Adipocyte (in vitro differentiated cells): Measurements from ENCODE around the gene EPHA10.

Experiments used
- DNase-seq: peaks from one replicate; pipeline ENCODE4 v3.0.0-alpha.2; 2015; ENCODE audit warnings: low read depth
- H3K27me3 ChIP-seq: replicated peaks from 2 replicates; pipeline ENCODE4 v1.7.0; 2013; ENCODE audit warnings: mild to moderate bottlenecking, low read length, moderate library complexity; ENCODE audit not compliant: control insufficient read depth, insufficient read depth
- H3K36me3 ChIP-seq: 2 replicates; pipeline ENCODE4 v1.7.0; 2013; ENCODE audit warnings: low read length, mild to moderate bottlenecking, moderate library complexity; ENCODE audit not compliant: control insufficient read depth, insufficient read depth, severe bottlenecking
- H3K4me1 ChIP-seq: 2 replicates; pipeline ENCODE4 v1.7.0; 2013; ENCODE audit warnings: mild to moderate bottlenecking, low read length, moderate library complexity; ENCODE audit not compliant: control insufficient read depth, insufficient read depth
- H3K4me3 ChIP-seq: 2 replicates; pipeline ENCODE4 v1.7.0; 2013; ENCODE audit warnings: mild to moderate bottlenecking, low read length, moderate library complexity
- H3K9ac ChIP-seq: 2 replicates; pipeline ENCODE4 v1.7.0; 2013; ENCODE audit warnings: mild to moderate bottlenecking, low read length, moderate library complexity
- H3K9me3 ChIP-seq: 2 replicates; pipeline ENCODE4 v1.7.0; 2013; ENCODE audit warnings: mild to moderate bottlenecking, low read length, moderate library complexity; ENCODE audit not compliant: control insufficient read depth

The EPHA10 gene

GRCh38 chr1:37728416-37728815, 36.5 kb downstream of the EPHA10 start:
- DNase-seq: no peak
- H3K9ac ChIP-seq: no peak overlapping the region
- peaks cover 72% of the 10 kb centered on the region for H3K27me3 ChIP-seq
- no peaks in the 10 kb centered on the region for H3K9me3 ChIP-seq
- H3K4me1 ChIP-seq: no peaks in the 10 kb centered on the region
- H3K4me3 ChIP-seq: no peak overlapping the region
- H3K36me3 ChIP-seq: no peaks in the 10 kb centered on the region

GRCh38 chr1:37726751-37727585, 38.0 kb downstream of the EPHA10 start:
- H3K9me3 ChIP-seq: no peaks in the 10 kb centered on the region
- H3K27me3 ChIP-seq: peaks cover 65% of the 10 kb centered on the region
- no peaks in the 10 kb centered on the region for H3K4me1 ChIP-seq
- H3K36me3 ChIP-seq: no peaks in the 10 kb centered on the region
- no peak for DNase-seq
- no peak overlapping the region for H3K4me3 ChIP-seq
- no peak overlapping the region for H3K9ac ChIP-seq

- Histone ChIP-seq H3K36me3 (no peaks in the 10 kb centered on the region), H3K27me3 (peaks cover 58% of the 10 kb centered on the region), H3K4me3 (no peak overlapping the region), H3K9ac (no peak overlapping the region), H3K9me3 (no peaks in the 10 kb centered on the region), H3K4me1 (no peaks in the 10 kb centered on the region)
- DNase-seq: no peak
Observed at GRCh38 chr1:37725851-37726613, 38.9 kb downstream of the EPHA10 start.

GRCh38 chr1:37724575-37724974, 40.3 kb downstream of the EPHA10 start:
- no peak for DNase-seq
- Histone ChIP-seq H3K4me3 (no peak overlapping the region), H3K9ac (no peak overlapping the region), H3K36me3 (no peaks in the 10 kb centered on the region), H3K9me3 (no peaks in the 10 kb centered on the region), H3K4me1 (peaks cover 3% of the 10 kb centered on the region), H3K27me3 (peaks cover 49% of the 10 kb centered on the region)

GRCh38 chr1:37723390-37724078, 41.4 kb downstream of the EPHA10 start:
- DNase-seq: no peak
- H3K9me3 ChIP-seq: no peaks in the 10 kb centered on the region
- no peak overlapping the region for H3K4me3 ChIP-seq
- no peak overlapping the region for H3K9ac ChIP-seq
- H3K27me3 ChIP-seq: peaks cover 39% of the 10 kb centered on the region
- H3K36me3 ChIP-seq: no peaks in the 10 kb centered on the region
- H3K4me1 ChIP-seq: peaks cover 5% of the 10 kb centered on the region

- Histone ChIP-seq H3K4me3 (no peak overlapping the region), H3K27me3 (peaks cover 34% of the 10 kb centered on the region), H3K9me3 (no peaks in the 10 kb centered on the region), H3K36me3 (no peaks in the 10 kb centered on the region), H3K9ac (no peak overlapping the region), H3K4me1 (peaks cover 5% of the 10 kb centered on the region)
- DNase-seq: no peak
Observed at GRCh38 chr1:37723072-37723389, 41.9 kb downstream of the EPHA10 start.

GRCh38 chr1:37722181-37723071, 42.5 kb downstream of the EPHA10 start:
- no peak overlapping the region for H3K9ac ChIP-seq
- DNase-seq: no peak
- H3K36me3 ChIP-seq: no peaks in the 10 kb centered on the region
- H3K9me3 ChIP-seq: no peaks in the 10 kb centered on the region
- no peak overlapping the region for H3K4me3 ChIP-seq
- H3K27me3 ChIP-seq: peaks cover 29% of the 10 kb centered on the region
- H3K4me1 ChIP-seq: peaks cover 5% of the 10 kb centered on the region

GRCh38 chr1:37721565-37721964, 43.4 kb downstream of the EPHA10 start:
- DNase-seq: no peak
- H3K4me1 ChIP-seq: peaks cover 5% of the 10 kb centered on the region

GRCh38 chr1:37720231-37721130, 44.4 kb downstream of the EPHA10 start:
- H3K27me3 ChIP-seq: peaks cover 14% of the 10 kb centered on the region
- no peaks in the 10 kb centered on the region for H3K36me3 ChIP-seq
- no peak overlapping the region for H3K9ac ChIP-seq
- H3K9me3 ChIP-seq: no peaks in the 10 kb centered on the region
- H3K4me1 ChIP-seq: peaks cover 5% of the 10 kb centered on the region
- no peak for DNase-seq
- H3K4me3 ChIP-seq: no peak overlapping the region

More at GRCh38 chr1:37721565-37721964, 43.4 kb downstream of the EPHA10 start:
- Histone ChIP-seq H3K9me3 (no peaks in the 10 kb centered on the region), H3K36me3 (no peaks in the 10 kb centered on the region), H3K4me3 (no peak overlapping the region), H3K9ac (no peak overlapping the region), H3K27me3 (peaks cover 25% of the 10 kb centered on the region)

- Histone ChIP-seq H3K9me3 (no peaks in the 10 kb centered on the region), H3K4me1 (peaks cover 5% of the 10 kb centered on the region), H3K27me3 (peaks cover 10% of the 10 kb centered on the region), H3K4me3 (no peak overlapping the region), H3K36me3 (no peaks in the 10 kb centered on the region), H3K9ac (no peak overlapping the region)
- DNase-seq: no peak
Observed at GRCh38 chr1:37719572-37720195, 45.2 kb downstream of the EPHA10 start.
